Hypothalamus (tissue), 51 donors: Measurements from ENCODE around the gene LRP3.
"Not testable (repeated sequence)": the region's sequence is repeated elsewhere in the genome, so short reads cannot be mapped to it uniquely, and the experiment has no call there.

Experiments
- DNase-seq, 51 donors: peaks; one replicate each; lab custom pipeline; 2025; lab: John Stamatoyannopoulos, UW

The LRP3 gene

GRCh38 chr19:33201886-33202545, 7.9 kb downstream of the LRP3 start:
- DNase-seq, result no peak

- no peak for DNase-seq
Observed at GRCh38 chr19:33202546-33203507, 8.7 kb downstream of the LRP3 start.

- no peak for DNase-seq
Observed at GRCh38 chr19:33203529-33203928, 9.4 kb downstream of the LRP3 start.

GRCh38 chr19:33204136-33204973, 10.2 kb downstream of the LRP3 start:
- no peak for DNase-seq

GRCh38 chr19:33205110-33205509, 11.0 kb downstream of the LRP3 start:
- no peak for DNase-seq

GRCh38 chr19:33205531-33206260, 11.6 kb downstream of the LRP3 start:
- no peak for DNase-seq

GRCh38 chr19:33206261-33207039, 12.3 kb downstream of the LRP3 start:
- DNase-seq, result no peak

GRCh38 chr19:33207040-33207620, 13.0 kb downstream of the LRP3 start:
- DNase-seq, result no peak

- DNase-seq, result no peak
Observed at GRCh38 chr19:33207903-33208302, 13.8 kb downstream of the LRP3 start.

GRCh38 chr19:33208371-33208895, 14.3 kb downstream of the LRP3 start:
- DNase-seq, result no peak

GRCh38 chr19:33208904-33209849, 15.0 kb downstream of the LRP3 start:
- DNase-seq, result peak in 13 of 51 donors; percentile 15 to 51 (median 28)

- DNase-seq, result not testable (repeated sequence)
Observed at GRCh38 chr19:33209850-33210230, 15.7 kb downstream of the LRP3 start.

GRCh38 chr19:33210266-33210940, 16.3 kb downstream of the LRP3 start:
- no peak for DNase-seq

- no peak for DNase-seq
Observed at GRCh38 chr19:33211794-33212435, 17.8 kb downstream of the LRP3 start.

- peak in 11 of 51 donors; percentile 14 to 45 (median 27) for DNase-seq
Observed at GRCh38 chr19:33212436-33213172, 18.5 kb downstream of the LRP3 start.

- DNase-seq, result peak in 2 of 51 donors; percentile 24 to 42
Observed at GRCh38 chr19:33214596-33214995, 20.5 kb downstream of the LRP3 start.
